CD14-positive monocyte (primary cell): ENCODE results near the gene LDLRAD4. TPM values are rescaled to one million over a fixed set of nuclear protein-coding genes. Genes with fewer than 3 reads are reported as not detected.

Experiments used
- DNase-seq, 3 donors: peaks; one replicate each; pipeline ENCODE4 v3.0.0-alpha.2; 2011 to 2022
- H2AFZ ChIP-seq: 2 replicates; pipeline ENCODE4 v1.6.0; 2012; ENCODE audit warnings: mild to moderate bottlenecking, low read depth, low read length, inconsistent platforms; ENCODE audit not compliant: insufficient read depth, poor library complexity, severe bottlenecking
- H3K27ac ChIP-seq, 2 donors: 1 replicate in 1 of 2; 2 replicates in 1 of 2; pipeline ENCODE4 v1.5.1; 2012 to 2013; ENCODE audit warnings: low read length in 2 of 2, control low read depth in 1 of 2, inconsistent platforms in 1 of 2, low read depth in 1 of 2, mild to moderate bottlenecking in 1 of 2
- H3K27me3 ChIP-seq, 2 donors: one replicate each; pipeline versions ENCODE4 v1.6.0 to v1.6.1; 2011 to 2013; ENCODE audit warnings: low read length in 2 of 2; ENCODE audit not compliant: control insufficient read depth in 2 of 2, insufficient read depth in 2 of 2
- H3K36me3 ChIP-seq, 2 donors: replicated peaks in 1 of 2; 1 replicate in 1 of 2; 2 replicates in 1 of 2; pipeline versions ENCODE4 v1.5.1 to v1.6.1; 2012 to 2013; ENCODE audit warnings: low read length in 2 of 2, control low read depth in 1 of 2, inconsistent platforms in 1 of 2, mild to moderate bottlenecking in 1 of 2; ENCODE audit not compliant: insufficient read depth in 2 of 2, control insufficient read depth in 1 of 2
- H3K4me1 ChIP-seq, 2 donors: 1 replicate in 1 of 2; 2 replicates in 1 of 2; pipeline versions ENCODE4 v1.5.1 to v1.6.1; 2012 to 2013; ENCODE audit warnings: low read length in 2 of 2, control low read depth in 1 of 2, inconsistent platforms in 1 of 2, mild to moderate bottlenecking in 1 of 2, moderate library complexity in 1 of 2; ENCODE audit not compliant: insufficient read depth in 2 of 2, control insufficient read depth in 1 of 2
- H3K4me2 ChIP-seq: replicated peaks from 2 replicates; pipeline ENCODE3; 2012; ENCODE audit warnings: low read length, moderate library complexity, mild to moderate bottlenecking; ENCODE audit not compliant: poor library complexity, severe bottlenecking; ENCODE audit errors: extremely low read depth
- H3K4me3 ChIP-seq, 3 experiments: fragments of 200-600 bp in 1 of 3; sonication (generic) in 1 of 3; replicated peaks in 1 of 3; 1 replicate in 2 of 3; 2 replicates in 1 of 3; pipeline ENCODE4 v1.5.1; 2011 to 2013; ENCODE audit warnings: low read length in 3 of 3, mild to moderate bottlenecking in 3 of 3, control low read depth in 2 of 3, low read depth in 2 of 3, inconsistent platforms in 1 of 3, moderate library complexity in 1 of 3
- H3K79me2 ChIP-seq: 2 replicates; pipeline ENCODE4 v1.6.0; 2012; ENCODE audit warnings: mild to moderate bottlenecking, control low read depth, inconsistent platforms, low read length, moderate library complexity; ENCODE audit not compliant: insufficient read depth
- H3K9ac ChIP-seq: 2 replicates; pipeline ENCODE4 v1.6.0; 2017; ENCODE audit warnings: low read length, mild to moderate bottlenecking; ENCODE audit not compliant: insufficient read depth, poor library complexity, severe bottlenecking
- H3K9me3 ChIP-seq, 2 donors: replicated peaks in 1 of 2; 1 replicate in 1 of 2; 2 replicates in 1 of 2; pipeline versions ENCODE4 v1.5.1 to v1.6.1; 2012 to 2013; ENCODE audit warnings: low read length in 2 of 2, control low read depth in 1 of 2; ENCODE audit not compliant: control insufficient read depth in 1 of 2, insufficient read depth in 1 of 2
- H4K20me1 ChIP-seq: 2 replicates; pipeline ENCODE4 v1.6.0; 2012; ENCODE audit warnings: mild to moderate bottlenecking, low read length, control low read depth, moderate library complexity; ENCODE audit not compliant: insufficient read depth
- H3K27ac Mint-ChIP-seq, 7 donors: one replicate each; pipeline ENCODE4 v1.8.0; 2020; ENCODE audit warnings: mild to moderate bottlenecking in 7 of 7, mixed read lengths in 7 of 7, moderate library complexity in 6 of 7, inconsistent platforms in 2 of 7
- H3K27me3 Mint-ChIP-seq, 3 donors: one replicate each; pipeline ENCODE4 v1.8.0; 2021 to 2022; ENCODE audit warnings: low read depth in 3 of 3, mild to moderate bottlenecking in 3 of 3, mixed read lengths in 3 of 3, moderate library complexity in 3 of 3, inconsistent platforms in 1 of 3
- H3K36me3 Mint-ChIP-seq, 2 donors: one replicate each; pipeline ENCODE4 v1.8.0; 2020; ENCODE audit warnings: mixed read lengths in 2 of 2, inconsistent platforms in 1 of 2, mild to moderate bottlenecking in 1 of 2
- H3K4me1 Mint-ChIP-seq: one replicate; pipeline ENCODE4 v1.8.0; 2020; ENCODE audit warnings: mild to moderate bottlenecking, mixed read lengths
- H3K4me3 Mint-ChIP-seq, 2 donors: one replicate each; pipeline ENCODE4 v1.8.0; 2020; ENCODE audit warnings: mild to moderate bottlenecking in 2 of 2, mixed read lengths in 2 of 2, moderate library complexity in 1 of 2
- H3K9me3 Mint-ChIP-seq, 7 donors: one replicate each; pipeline ENCODE4 v1.8.0; 2020 to 2022; ENCODE audit warnings: mixed read lengths in 7 of 7, mild to moderate bottlenecking in 6 of 7, moderate library complexity in 6 of 7, inconsistent platforms in 2 of 7
- CTCF ChIP-seq: fragments of 200-600 bp; IDR thresholded peaks from one replicate; pipeline ENCODE4 v1.8.0; 2022; ENCODE audit warnings: antibody characterized with exemption, mild to moderate bottlenecking
- WGBS: methylation state at CpG from one replicate; pipeline ENCODE4 v1.1.5; 2013; ENCODE audit warnings: missing lambda C conversion rate; ENCODE audit not compliant: insufficient coverage; 5-methylcytosine and 5-hydroxymethylcytosine counted together
- intact Hi-C, 2 donors: fragments of 100-400 bp; cut with micrococcal nuclease; formaldehyde crosslinking; loops; one replicate each; pipeline versions ENCODE4 v1.15.0 to v1.15.1; 2023
- polyA plus RNA-seq, 3 donors: library from polyadenylated mRNA; depleted of rRNA in 1 of 3; unstranded in 2 of 3; stranded (reverse) in 1 of 3; fragments of 300-500 nt in 2 of 3; fragments of >200 nt in 1 of 3; fragmentation: Illumina TruSeq in 2 of 3; gene quantifications; 1 replicate in 2 of 3; 2 replicates in 1 of 3; pipeline ENCODE4 v1.2.3, GENCODE V29; 2012 to 2021

LDLRAD4 gene
- polyA plus RNA-seq, 3 donors: 13.5 to 15.4 (median 13.8) TPM

GRCh38 chr18:13226533-13227144 lies 8.1 kb downstream of the LDLRAD4 start:
- no peak overlapping the region for H3K4me3 ChIP-seq
- Mint-ChIP-seq H3K36me3 (peaks cover 0 to 3% of the 10 kb centered on the region in 2 donors), H3K27me3 (peaks cover 0 to 1% (median 1%) of the 10 kb centered on the region in 3 donors), H3K27ac (no peak overlapping the region), H3K4me1 (peaks cover 27% of the 10 kb centered on the region), H3K9me3 (peaks cover 0 to 5% (median 0%) of the 10 kb centered on the region in 7 donors), H3K4me3 (no peak overlapping the region)
- H4K20me1 ChIP-seq: peaks cover 28% of the 10 kb centered on the region
- no peak for TF ChIP-seq CTCF
- no peak overlapping the region for H3K27ac ChIP-seq
- no peak overlapping the region for H3K4me2 ChIP-seq
- no peaks in the 10 kb centered on the region for H3K27me3 ChIP-seq
- H3K36me3 ChIP-seq: no peaks in the 10 kb centered on the region
- no peaks in the 10 kb centered on the region for H3K9me3 ChIP-seq
- intact Hi-C loops: no loop called here
- peaks cover 25 to 26% of the 10 kb centered on the region in 2 donors for H3K4me1 ChIP-seq
- DNase-seq: no peak
- H3K9ac ChIP-seq: no peak overlapping the region
- H3K79me2 ChIP-seq: no peaks in the 10 kb centered on the region
- H2AFZ ChIP-seq: no peak overlapping the region
- whole genome bisulfite sequencing: no CpG with 5 or more reads among the region's 5 CpGs

GRCh38 chr18:13227910-13228309 lies 9.3 kb downstream of the LDLRAD4 start:
- Histone ChIP-seq H3K4me2 (no peak overlapping the region), H3K4me1 (peaks cover 13 to 14% of the 10 kb centered on the region in 2 donors), H4K20me1 (peaks cover 33% of the 10 kb centered on the region), H3K27ac (no peak overlapping the region), H2AFZ (no peak overlapping the region), H3K79me2 (no peaks in the 10 kb centered on the region), H3K36me3 (no peaks in the 10 kb centered on the region), H3K9ac (no peak overlapping the region), H3K9me3 (no peaks in the 10 kb centered on the region), H3K4me3 (no peak overlapping the region), H3K27me3 (no peaks in the 10 kb centered on the region)
- 100% methylated on average over 6 of the region's 6 CpGs for WGBS
- DNase-seq: no peak
- Mint-ChIP-seq H3K9me3 (peaks cover 0 to 5% (median 0%) of the 10 kb centered on the region in 7 donors), H3K36me3 (peaks cover 0 to 3% of the 10 kb centered on the region in 2 donors), H3K4me3 (no peak overlapping the region), H3K4me1 (peaks cover 14% of the 10 kb centered on the region), H3K27ac (no peak overlapping the region), H3K27me3 (peaks cover 0 to 1% (median 0%) of the 10 kb centered on the region in 3 donors)
- TF ChIP-seq CTCF: no peak
- intact Hi-C loops: no loop called here
